DMS153 treated with DMSO at 0.1 percent for 48 hours (cell line): ENCODE measurements around the gene ACOT7.

Experiments
- DNase-seq: peaks from one replicate; lab custom pipeline; 2025; ENCODE audit not compliant: unreplicated experiment; lab: John Stamatoyannopoulos, UW

The ACOT7 gene

DNA sequence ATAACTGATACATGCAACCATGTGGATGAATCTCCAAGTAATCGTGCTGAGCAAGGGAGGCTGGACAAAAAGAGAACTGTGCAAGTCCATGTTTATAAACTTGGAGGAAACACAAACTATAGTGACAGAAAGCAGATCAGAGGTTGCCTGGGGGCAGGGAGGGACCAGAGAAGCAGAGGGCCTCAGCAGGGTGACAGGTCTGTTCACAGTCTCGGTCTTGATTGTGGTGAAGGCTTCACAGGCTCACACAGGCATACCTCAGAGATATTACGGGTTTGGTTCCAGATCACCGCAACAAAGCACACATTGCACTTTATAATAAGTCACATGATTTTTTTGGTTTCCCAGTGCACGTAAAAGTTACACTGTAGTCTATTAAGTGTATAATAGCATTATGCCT, 28.5 kb downstream of the ACOT7 start:
- no peak for DNase-seq

DNA sequence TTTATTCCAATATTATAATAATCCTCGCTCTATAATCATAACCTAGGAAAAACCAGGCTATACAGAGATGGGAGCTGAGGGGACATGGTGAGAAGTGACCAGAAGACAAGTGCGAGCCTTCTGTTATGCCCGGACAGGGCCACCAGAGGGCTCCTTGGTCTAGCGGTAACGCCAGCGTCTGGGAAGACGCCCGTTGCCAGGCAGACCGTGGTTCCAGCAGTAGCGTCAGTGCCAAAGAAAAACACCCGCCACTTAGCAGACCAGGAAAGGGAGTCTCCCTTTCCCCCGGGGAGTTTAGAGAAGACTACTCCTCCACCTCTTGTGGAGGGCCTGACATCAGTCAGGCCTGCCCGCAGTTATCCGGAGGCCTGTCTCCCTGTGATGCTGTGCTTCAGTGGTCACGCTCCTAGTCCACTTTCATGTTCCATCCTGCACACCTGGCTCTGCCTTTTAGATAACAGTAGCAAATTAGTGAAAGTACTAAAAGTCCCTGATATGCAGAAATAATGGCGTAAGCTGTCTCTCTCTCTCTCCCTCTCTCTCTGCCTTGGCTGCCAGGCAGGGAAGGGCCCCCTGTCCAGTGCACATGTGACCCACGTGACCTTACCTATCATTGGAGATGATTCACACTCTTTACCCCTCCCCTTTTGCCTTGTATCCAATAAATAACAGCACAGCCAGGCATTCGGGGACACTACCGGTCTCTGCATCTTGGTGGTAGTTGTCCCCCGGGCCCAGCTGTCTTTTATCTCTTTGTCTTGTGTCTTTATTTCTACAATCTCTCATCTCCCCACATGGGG, 30.3 kb downstream of the ACOT7 start:
- DNase-seq, result peak; percentile 3

DNA sequence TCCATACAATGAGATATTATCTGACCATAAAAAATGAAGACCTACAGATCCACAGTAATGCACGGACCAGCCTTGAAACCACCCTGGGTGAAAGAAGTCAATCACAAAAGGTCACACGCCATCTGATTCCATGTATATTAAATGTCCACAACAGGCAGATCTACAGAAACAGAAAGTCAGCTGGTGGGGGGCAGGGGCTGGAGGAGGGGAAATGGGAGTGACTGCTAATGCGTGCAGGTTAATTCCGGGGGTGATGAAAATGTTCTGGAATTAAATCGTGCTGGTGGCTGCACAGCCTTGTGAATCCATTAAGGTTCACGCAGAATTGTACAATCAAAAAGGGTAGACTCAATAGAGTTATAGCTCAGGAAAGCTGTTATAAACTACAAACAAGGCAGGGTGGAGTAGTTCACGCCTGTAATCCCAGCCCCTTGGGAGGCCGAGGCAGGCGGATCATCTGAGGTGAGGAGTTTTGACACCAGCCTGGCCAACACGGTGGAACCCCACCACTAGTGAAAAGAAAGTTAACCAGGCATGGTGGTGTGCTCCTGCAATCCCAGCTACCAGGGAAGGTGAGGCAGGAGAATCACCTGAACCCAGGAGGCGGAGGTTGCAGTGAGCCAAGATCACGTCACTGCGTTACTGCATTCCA, 32.3 kb downstream of the ACOT7 start:
- no peak for DNase-seq

DNA sequence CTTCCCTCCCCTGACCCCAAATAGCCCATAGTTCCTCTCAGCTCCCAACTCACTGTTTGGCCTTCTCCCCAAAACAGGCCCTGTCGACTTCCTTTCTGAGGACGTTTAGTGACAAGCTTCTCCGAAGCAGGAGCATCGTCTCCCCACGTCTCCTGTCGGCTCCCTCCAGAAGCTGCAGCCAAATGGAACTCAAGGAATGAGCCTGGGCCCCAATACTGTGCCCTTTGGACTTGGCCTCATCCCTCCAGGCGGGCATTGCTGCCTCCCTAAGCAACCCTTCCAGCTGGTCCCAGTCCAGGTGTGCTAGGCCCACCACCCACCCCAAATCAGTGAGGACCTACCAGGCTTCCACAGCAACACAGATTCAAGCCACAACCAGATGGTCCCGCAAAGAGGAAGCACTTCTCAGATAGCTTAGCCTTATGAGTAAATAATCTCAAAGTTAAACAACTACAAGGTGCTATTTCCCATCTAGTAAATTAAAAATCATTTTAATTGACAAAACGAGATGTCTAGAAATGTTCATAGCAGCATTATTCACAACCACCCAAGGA, 33.0 kb downstream of the ACOT7 start:
- no peak for DNase-seq

DNA sequence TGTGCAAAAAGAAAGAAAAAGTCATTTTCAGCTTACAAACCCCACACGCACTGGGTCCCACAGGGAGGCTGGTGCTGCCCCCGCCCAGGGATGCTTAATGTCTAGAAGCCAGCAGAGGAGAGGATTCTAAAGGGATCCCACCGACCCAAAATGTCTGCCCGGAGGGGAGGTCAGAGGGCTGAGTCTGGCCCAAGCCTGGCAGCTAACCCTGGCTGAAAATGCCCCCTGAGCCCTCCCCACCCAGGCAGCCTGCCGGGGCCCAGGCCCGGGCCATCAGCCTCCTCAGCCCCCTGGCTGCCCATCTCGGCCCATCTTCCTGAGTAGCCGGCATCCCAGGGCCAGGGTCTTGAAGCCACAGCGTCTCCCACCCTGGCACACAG, 33.5 kb downstream of the ACOT7 start:
- DNase-seq, result no peak

DNA sequence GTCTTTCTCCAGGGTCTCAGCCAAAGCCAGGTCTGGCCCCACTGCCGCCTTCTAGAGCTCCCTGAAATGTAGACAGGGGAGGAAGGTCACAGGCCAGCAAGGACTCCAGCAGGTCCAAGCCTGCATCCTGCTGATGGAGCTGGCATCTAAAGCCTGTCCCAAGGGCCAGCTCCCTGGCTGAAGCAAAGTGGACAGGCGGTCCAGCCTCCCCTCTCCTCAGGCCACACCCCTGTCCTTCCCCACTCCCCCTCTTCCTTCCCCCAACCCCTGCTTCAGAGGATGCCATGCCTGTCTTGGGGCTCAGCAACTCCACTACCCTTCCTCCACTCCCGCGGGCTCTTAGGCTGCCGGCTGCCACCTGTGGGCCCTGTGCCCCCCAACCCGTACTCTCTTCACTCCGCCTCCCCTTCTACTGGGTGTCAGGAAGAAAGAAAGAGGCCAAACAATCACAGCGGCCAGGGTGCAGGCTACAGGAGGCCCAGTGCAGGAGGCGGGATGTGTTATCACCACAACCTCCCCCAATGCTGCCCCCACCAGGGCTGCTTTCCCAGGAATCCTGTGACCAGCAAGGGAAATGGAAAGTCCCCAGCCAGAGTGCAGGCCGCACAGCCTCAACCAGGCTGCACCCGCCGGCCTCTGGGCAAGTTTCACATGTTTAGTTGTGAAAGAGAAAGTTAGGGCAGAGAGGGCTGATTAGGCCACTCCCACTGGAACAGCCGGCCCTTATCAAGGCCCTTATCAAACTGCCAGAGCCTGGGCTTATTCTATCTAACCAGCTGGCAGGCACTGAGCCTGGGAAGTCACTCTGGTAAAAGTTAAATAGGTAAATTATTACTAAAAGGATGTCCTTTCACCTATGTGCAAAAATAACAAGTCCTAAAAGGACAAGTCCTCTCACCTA, 34.1 kb downstream of the ACOT7 start:
- DNase-seq, result no peak

DNA sequence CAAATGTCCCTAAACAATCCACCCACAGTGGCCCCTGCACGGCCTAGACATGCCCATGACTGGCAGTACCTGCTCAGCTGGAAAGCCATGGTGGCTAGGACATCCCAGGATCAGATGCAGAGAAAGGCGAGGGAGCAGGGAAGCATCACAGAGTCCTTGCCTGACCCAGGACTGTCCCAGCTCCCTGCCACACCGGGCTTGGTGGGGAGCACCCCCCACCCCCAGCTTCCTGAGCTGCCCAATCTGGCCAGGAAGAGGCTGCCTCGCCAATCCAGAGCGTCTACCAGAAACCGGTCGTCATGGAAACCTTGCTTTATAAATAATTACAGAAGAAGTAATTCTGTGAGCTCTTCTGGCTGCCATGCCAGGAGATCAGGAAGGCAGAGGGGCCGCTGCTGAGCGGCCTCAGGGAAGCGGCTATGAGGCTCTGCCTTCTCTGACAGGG, 34.8 kb downstream of the ACOT7 start:
- no peak for DNase-seq

DNA sequence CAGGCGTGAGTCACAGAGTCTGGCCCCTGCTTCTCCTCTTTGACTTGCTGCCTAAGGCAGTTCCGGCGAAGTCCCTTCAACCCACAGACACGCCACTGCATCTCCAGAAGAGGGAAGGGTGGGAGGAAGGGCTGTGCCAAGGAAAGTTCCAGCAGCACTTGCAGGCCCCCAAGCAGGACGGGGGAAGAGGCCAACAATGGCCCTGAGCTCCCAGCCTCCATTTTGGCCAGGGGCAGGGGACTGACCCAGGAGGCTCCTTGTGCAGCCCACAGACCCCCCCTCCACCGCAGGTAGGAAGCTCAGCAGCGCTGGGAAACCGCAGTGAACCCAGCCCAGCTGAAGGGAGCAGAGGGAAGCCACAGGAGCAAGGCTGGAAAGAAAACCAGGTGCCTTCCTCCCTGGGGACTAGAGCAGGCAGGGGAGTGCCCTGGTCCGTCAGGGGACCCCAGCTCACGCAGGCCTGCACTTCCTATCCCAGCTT, 35.4 kb downstream of the ACOT7 start:
- no peak for DNase-seq

DNA sequence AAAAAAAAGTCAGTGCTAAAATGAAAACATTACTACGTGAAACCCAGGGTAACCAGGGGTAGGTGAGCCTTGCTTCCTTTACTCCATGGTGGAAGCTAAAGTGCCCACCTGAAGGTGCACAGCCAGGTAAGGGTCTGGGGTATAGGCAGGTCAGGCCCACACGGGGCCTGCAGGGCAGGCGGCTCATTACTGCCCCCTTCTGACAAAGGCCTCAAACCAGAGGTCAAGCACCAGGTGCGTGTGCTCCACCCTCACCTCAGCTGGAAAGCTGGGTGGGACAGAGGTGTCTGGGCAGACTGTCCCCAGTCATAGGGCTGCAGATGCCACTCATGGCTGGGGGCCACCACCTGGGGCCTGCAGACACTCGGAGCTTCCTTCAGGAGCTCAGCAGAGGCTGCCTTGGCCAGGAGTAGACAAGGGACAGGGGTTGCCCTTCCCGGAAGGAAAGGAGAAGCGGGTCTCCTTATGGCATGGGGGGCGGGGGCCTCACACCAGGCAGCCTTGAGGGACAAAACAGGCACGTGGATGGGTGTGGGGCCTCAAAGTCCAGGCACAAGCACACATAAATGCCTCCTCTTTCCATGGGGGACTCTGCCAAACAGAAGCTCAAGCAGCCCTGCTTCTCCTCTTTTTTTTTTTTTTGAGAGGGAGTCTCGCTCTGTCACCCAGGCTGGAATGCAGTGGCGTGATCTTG, 36.2 kb downstream of the ACOT7 start:
- no peak for DNase-seq

DNA sequence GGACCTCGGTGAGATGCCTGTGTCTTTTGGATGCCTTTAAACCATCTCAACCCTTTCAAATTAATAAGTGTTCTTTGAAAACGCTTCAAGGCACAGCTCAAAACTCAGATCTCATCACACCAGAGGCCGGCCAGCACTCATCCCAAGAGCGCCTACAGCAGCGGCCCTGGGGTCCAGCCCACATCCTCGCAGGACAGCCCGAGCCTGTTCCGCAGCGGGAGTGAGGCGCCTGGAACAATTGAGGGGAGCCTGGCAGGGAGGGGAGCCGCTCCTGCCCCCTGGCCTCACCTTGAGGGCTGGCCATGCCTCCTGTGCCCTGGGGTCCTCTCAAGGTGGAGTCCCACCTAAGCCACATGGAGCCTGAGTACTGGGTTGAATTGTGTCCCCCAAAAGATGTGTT, 37.9 kb downstream of the ACOT7 start:
- DNase-seq, result no peak

DNA sequence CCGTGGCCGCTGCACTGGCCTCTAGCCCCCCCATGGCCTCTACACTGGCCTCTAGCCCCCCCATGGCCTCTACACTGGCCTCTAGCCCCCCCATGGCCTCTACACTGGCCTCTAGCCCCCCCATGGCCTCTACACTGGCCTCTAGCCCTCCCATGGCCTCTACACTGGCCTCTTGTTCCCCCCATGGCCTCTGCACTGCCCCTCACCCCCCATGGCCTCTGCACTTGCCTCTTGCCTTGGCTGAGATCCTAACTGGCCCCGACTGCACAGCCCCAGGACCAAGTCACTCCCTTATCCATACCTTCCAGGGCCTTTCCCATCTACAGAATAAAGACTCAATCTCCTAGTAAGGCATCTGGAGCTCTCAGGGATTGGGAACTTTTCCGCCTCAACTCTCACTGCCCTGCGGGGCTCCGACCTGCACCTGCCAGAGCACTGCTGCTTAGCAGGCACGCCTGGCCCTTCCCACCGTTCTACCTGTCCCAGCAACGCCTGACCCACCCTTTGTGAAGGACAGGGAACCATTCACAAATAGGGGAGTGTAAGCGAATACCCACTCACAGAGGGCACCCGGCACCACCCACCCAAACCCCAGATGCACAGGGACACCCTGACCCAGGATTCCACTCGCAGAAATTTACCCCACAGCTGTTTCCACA, 38.8 kb downstream of the ACOT7 start:
- no peak for DNase-seq

DNA sequence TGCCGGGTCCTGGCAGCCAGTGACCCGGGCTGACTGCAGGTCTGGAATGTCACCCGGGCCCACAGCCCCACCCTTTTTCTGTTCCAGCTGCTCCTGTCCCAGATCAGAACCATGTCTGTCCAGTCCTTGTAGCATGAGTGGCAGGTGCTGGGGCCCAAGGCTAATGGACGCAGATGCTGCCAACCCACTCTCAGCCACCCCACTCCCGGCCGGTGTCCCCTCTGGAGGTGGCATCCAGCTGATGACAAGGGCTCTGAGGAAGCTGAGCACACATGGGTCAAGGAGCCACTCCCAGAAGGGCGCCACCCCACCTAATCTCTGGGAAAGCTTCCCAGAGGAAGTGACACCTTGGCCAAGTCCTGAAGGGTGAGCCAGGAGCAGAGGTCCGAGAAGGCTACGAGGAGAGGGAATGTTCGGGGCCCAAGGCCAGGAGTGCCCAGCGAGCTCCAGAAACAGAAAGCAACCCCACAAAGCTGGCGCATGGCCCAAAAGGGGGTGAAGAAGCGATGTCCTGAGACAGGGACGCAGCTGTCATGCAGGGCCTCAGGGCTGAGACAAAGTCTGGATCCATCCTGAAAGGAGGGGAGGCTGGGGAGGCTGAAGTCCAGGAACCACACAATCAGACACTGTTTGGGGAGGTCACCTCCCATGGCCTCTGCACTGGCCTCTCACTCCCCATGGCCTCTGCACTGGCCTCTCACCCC, 39.5 kb downstream of the ACOT7 start:
- no peak for DNase-seq

DNA sequence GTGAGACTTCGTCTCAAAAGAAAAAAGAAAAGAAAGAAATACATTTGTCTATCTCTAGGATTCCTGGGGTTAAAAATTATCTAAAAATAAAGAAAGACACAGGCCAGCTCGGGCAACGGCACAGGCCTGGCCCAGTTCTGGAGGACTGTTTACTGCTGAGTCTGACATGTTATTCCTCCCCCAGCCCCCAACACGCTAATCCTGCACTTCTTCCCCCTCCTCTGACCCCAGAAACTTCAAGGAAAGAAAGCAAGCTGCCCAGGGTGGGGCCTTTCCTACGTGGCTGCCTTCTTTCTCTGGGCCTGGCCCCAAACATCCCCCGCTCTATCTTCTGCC, 40.0 kb downstream of the ACOT7 start:
- DNase-seq, result no peak

DNA sequence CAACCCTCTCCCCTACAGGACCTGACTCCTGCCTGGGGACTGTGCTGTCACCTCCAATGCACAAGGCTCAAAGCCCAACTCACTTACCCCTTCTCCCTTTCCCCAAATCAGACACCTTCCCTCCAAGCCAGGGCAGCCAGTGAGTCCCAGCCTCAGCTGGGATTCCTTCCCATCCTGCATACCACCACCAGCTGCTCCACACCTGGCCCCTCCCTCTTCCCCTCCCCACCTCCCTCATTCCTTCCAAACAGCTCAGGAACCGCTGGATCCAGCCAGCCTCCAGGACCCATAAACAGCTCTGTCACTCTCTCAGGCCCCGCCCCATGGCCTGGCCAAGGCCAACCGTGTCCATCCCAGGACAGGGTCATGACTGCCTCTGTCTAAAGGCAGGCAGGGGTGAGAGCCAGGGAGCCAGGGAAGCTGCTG, 41.4 kb downstream of the ACOT7 start:
- no peak for DNase-seq

DNA sequence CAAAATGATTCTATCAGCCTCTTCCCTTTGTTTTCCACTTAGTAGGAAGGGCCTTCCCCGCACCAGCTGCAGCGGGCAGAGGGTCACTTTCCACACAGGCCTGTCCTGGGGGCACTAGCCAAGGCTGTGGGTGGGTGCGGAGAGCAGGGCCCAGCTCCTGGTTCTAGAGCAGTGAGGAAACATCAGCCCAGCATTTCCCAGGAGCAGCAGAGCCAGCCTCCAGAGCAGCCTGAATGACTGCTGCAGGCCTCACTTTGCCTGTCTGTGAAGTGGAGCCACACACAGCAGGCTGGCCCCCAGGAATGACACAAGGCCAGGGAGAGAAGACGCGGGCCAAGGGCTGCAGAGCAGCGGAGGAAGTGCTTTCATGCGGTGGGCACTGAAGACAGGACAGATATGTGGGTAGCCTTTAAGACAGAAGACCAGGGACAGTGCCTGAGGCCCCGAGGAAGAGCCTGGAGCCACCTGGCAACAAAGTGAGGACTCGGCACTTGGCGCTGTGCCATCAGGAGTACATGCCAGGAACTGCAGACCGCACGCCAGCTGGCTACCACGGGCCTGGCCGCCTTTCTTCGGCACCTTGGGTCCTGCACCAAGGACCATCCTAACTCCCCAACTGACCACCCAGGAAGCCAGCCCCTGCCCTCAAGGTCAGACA, 42.0 kb downstream of the ACOT7 start:
- peak; percentile 19 for DNase-seq

DNA sequence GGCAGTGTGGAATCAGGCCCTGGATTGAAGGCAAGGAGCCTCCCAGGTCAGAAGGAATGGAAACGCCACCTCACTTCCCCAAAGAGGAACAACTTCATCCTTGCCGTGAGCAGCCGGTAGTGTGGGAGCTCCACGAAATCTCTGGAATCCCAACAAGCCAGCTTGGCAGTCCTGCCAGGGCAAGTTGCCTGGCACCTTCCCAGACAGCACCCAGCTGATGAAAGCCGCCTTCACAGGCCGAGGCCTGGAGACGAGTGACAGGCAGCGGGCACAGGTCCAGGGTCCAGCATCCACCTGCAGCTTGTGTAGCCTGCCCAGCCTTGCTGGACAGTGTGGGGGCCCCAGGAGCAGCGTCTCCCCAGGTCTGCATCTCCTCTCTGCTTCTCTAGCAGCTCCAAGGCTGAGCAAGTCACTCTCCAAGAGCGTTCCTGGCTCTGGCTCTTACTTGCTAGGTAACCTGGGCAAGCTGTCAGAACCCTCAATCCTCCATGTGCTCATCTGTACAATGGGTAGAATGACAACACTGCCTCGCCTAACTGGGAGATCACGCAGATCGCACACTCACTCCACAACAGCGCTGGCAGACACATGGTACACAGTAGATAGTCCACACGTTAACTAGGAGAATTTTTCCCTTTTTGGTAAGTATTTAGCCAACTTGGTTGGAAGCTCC, 43.0 kb downstream of the ACOT7 start:
- no peak for DNase-seq

DNA sequence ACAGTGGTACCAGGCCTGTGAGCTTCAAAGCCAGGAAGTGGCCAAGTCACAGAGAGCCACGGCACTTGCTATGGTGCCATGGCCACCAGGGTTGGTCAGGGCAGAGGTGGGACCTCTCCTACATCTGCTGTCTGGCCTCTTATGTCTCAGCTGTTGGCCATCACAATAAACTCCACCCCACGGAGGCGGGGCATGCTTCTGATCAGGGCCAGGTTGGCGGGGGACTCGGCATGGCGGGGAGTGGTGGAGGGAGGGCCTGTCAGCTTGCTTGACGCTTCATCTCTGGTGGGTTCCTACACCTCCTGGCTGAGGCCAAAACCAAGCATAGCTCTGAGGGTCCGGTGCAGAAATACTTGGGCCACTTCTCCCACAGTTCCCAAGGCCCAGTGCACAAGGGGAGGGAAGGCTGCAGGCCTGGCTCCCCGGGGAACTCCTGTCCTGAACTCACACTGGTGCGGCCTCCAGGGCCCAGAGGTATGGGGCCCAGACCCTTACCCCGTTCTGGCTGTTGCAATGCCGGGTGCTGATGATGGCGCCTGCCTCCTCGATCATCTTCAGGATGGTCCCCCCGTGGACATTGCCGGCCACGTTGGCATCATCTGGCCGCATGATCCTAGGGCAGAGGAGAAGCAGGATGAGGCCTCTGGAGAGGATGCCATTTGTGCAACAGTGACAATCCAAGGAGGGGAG, 44.2 kb downstream of the ACOT7 start:
- DNase-seq, result no peak
